NB4 (cell line): Measurements from ENCODE around the gene SPTAN1.
"Not testable (repeated sequence)": the region's sequence is repeated elsewhere in the genome, so short reads cannot be mapped to it uniquely, and the experiment has no call there.

Experiments used
- DNase-seq: peaks from one replicate; pipeline ENCODE4 v3.0.0; 2010; ENCODE audit warnings: low read depth
- H3K4me3 ChIP-seq: one replicate; pipeline ENCODE4 v1.5.1; 2011; ENCODE audit warnings: mild to moderate bottlenecking, low read depth, low read length, moderate library complexity
- MYC ChIP-seq: IDR thresholded peaks from 2 replicates; pipeline ENCODE4 v1.6.1; 2011; ENCODE audit warnings: low read depth, low read length
- POLR2A ChIP-seq: IDR thresholded peaks from 2 replicates; pipeline ENCODE4 v1.6.1; 2011; ENCODE audit warnings: mild to moderate bottlenecking; ENCODE audit not compliant: insufficient read length; ENCODE audit errors: extremely low read depth
- TF ChIP-seq, protein P1 (sequence below): IDR thresholded peaks from one replicate; pipeline ENCODE4 v1.5.1; 2012; ENCODE audit warnings: low read depth, low read length
- TF ChIP-seq, protein P2 (sequence below): IDR thresholded peaks from 2 replicates; pipeline ENCODE4 v1.6.1; 2011; ENCODE audit warnings: low read depth, low read length

SPTAN1 gene

DNA sequence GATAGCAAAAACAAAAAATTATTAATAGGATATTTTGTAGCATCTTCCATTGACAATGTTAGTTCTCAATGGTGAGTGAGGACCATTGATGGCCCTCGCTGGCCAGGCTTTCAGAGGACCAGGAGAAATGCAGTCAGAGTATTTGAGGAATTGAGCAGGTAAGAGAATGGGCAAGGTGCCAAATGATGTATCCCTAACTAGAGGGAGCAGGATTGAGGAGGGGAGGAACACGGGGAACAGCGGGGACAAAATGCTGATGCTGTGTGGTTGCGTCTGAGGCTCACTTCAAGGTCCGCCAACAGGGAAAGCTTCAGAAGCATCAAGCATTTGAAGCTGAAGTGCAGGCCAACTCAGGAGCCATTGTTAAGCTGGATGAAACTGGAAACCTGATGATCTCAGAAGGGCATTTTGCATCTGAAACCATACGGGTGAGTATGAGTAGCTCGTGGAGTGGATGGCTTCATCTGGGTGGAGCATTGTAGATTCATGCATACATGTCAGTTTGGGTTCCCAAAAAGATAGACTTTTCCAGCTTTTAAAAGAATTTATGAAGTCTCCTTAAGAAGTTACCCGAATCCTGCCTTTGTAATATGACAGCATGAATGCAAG is 16.2 kb downstream of the SPTAN1 start:
- TF ChIP-seq, protein P1, sequence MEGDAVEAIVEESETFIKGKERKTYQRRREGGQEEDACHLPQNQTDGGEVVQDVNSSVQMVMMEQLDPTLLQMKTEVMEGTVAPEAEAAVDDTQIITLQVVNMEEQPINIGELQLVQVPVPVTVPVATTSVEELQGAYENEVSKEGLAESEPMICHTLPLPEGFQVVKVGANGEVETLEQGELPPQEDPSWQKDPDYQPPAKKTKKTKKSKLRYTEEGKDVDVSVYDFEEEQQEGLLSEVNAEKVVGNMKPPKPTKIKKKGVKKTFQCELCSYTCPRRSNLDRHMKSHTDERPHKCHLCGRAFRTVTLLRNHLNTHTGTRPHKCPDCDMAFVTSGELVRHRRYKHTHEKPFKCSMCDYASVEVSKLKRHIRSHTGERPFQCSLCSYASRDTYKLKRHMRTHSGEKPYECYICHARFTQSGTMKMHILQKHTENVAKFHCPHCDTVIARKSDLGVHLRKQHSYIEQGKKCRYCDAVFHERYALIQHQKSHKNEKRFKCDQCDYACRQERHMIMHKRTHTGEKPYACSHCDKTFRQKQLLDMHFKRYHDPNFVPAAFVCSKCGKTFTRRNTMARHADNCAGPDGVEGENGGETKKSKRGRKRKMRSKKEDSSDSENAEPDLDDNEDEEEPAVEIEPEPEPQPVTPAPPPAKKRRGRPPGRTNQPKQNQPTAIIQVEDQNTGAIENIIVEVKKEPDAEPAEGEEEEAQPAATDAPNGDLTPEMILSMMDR: no peak
- no peak for TF ChIP-seq POLR2A
- TF ChIP-seq MYC: no peak
- TF ChIP-seq, protein P2, sequence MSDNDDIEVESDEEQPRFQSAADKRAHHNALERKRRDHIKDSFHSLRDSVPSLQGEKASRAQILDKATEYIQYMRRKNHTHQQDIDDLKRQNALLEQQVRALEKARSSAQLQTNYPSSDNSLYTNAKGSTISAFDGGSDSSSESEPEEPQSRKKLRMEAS: no peak
- H3K4me3 ChIP-seq: no peak overlapping the region
- no peak for DNase-seq

DNA sequence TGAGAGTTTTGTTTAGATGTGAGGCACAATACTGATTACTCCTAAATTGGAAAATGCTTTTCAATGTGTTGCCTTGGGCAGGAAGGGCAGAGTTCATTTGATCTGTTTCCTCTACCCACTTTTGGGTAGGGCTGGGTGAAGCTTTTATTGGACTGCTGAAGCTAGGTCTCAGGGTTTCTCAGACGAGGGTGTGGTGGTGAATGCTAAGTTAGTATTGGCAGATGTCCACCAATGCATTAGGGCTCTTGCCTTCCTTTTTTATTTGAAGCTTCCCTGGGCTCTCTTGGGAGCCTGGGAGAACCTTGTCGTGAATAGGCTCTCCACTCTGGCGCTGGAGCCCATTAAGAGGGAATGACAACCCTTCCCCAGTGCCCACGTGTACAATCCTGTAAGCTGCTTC is 23.1 kb downstream of the SPTAN1 start:
- DNase-seq: no peak
- TF ChIP-seq, protein P2: no peak
- H3K4me3 ChIP-seq: no peak overlapping the region

DNA sequence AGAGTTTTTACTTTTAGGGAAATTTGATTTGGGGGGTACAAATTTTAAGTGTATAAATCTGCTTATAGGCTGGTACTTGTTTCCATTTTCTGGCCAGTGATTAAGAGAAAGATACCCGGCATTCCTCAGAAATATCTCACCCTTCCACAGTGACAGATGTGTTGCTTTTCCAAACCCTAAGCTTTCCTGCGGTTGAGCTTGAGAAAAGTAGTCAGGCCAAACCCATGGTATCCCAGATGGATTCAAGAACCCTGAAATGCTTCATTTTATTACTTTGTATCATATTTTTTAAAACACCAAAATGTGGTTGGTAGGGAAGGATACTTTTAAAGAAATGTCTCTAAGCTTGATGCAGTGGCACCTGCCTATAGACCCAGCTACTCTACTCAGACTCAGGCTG is 23.5 kb downstream of the SPTAN1 start:
- no peak for DNase-seq
- H3K4me3 ChIP-seq: no peak overlapping the region
- TF ChIP-seq MYC (no peak), POLR2A (no peak)

DNA sequence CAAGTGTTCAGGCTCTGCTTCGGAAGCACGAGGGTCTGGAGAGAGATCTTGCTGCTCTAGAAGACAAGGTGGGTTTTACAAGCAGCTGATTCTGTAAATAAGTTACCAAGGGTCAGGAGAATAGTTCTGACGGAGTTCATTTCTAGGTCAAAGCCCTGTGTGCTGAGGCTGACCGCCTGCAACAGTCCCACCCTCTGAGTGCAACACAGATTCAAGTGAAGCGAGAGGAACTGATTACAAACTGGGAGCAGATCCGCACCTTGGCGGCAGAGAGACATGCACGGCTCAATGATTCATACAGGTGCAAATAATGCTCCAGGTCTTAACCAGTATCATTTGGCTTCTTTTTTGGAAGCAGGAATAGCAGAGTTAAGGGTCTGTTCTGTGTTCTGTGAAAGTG is 24.8 kb downstream of the SPTAN1 start:
- H3K4me3 ChIP-seq: no peak overlapping the region
- TF ChIP-seq, protein P1: no peak
- TF ChIP-seq MYC (no peak), POLR2A (no peak)
- TF ChIP-seq, protein P2: no peak
- DNase-seq: no peak

DNA sequence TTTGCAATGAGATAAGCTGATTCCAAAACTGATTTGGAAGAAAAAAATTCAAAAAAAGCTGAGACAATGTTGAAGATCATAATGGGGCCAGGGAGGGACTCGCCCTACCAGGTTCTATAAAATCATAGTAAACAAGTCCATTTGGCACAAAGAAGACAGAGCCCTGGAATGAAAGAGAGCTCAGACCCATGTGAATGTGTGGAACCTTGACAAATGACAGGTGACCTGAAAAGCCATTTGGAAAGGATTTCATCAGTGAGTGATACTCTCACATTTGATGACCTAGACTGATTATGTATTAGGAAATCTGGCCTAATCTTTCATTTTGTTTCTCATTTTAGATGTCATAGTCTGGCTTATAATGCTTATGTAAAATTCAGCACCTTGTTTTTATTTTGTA is 26.8 kb downstream of the SPTAN1 start:
- no peak for DNase-seq
- no peak for TF ChIP-seq MYC
- TF ChIP-seq POLR2A: no peak
- TF ChIP-seq, protein P2: no peak
- TF ChIP-seq, protein P1: no peak
- no peak overlapping the region for H3K4me3 ChIP-seq

DNA sequence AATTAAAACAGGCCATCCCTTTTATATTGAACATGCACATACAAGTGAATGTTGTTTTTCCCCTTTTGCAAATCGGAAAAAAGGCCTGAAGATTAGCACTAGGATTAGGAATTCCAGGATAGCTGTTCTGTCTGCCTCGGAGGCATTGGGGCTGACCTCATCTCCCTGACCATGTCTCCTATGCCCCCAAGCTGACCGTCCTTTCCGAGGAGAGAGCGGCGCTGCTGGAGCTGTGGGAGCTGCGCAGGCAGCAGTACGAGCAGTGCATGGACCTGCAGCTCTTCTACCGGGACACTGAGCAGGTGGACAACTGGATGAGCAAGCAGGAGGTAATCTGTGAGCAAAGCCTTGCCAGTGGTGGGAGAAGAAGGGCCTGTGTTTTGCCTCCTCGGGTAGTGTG is 28.3 kb downstream of the SPTAN1 start:
- TF ChIP-seq, protein P2: no peak
- TF ChIP-seq, protein P1: no peak
- TF ChIP-seq POLR2A (no peak), MYC (no peak)
- no peak for DNase-seq
- no peak overlapping the region for H3K4me3 ChIP-seq

DNA sequence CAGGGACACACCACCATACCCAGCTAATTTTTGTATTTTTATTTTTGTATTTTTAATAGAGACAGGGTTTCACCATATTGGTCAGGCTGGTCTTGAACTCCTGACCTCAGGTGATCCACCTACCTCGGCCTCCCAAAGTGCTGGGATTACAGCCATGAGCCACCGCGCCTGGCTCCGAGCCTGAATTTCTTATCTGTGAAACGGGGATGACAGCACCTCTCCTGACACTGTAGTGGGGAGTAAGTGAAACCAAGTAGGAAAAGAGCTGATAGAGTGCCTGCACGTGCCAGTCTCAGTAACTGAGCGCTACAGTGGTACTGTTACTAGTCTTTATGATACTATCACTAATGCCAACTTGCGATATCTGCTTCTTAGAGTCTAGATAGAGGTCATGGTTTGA is 32.8 kb downstream of the SPTAN1 start:
- DNase-seq, H3K4me3 ChIP-seq: not testable (repeated sequence)

DNA sequence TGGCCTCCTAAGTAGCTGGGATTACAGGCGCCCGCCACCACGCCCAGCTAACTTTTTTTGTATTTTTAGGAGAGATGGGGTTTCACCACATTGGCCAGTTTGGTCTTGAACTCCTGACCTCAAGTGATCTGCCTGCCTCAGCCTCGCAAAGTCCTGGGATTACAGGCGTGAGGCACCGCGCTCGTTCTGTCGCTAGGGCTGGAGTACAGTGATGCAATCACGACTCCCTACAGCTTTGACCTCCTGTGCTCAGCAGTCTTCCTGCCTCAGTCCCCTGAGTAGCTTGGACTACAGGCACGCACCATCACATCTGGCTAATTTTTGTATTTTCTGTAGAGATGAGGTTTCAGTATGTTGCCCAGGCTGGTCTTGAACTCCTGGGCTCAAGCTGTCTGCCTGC is 34.5 kb downstream of the SPTAN1 start:
- DNase-seq: peak; percentile 50
- not testable (repeated sequence) for H3K4me3 ChIP-seq
